Measurements from ENCODE around the gene PHKA2. TPM values are rescaled to one million over a fixed set of nuclear protein-coding genes. Genes with fewer than 3 reads are reported as not detected.

Gene PHKA2
- total RNA-seq, 1 donor from 2014 or later, result 16.6 TPM

DNA sequence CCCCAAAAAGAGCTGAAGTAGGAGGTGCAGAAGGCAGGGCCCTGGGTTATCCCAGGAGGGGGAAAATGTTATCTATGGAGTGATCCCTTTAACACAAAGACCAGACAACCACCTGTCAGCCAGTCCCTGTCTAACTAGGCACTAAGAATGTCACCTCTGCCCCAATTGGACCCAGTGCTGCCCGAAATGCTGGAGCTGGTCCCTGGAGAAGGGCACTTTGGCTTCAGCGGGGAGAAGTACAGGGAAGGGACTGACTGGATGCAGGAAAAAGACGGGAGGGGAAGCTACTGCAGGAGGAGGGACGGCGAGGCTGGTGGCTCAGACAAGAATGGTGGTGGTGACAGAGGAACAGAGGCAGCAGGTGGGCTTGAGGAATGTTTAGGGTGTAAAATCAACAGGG, 17.3 kb downstream of the PHKA2 start:
- no peak for FAIRE-seq

DNA sequence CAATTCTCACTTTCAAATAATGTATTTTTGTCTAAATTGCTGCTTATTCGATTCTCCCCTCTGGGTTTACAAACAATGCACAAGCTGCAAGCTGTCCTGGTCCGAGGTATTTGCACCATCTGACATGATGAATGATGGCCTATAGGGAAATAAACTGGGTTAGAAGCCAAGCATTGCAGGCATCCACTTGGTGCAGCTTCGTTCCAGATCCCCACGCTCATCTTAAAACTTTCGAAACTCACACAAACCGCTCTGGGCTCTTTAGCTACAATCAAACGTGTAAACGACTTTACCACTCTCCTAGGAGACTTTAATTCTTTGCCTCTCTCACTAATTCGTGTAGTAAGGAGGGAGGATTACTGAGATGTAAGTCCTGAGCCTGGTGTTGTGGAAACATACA, 19.0 kb downstream of the PHKA2 start:
- Histone ChIP-seq H3K27me3 (ENCODE audit: control insufficient read depth, insufficient read depth, low read length) (no peaks in the 10 kb centered on the region), H3K36me3 (ENCODE audit: control insufficient read depth, insufficient read depth, low read length) (no peaks in the 10 kb centered on the region), H3K4me3 (ENCODE audit: low read depth, low read length) (no peak overlapping the region)
- DNase-seq (ENCODE audit: low read depth) (no peak), FAIRE-seq (peak; percentile 23)
- TF ChIP-seq, protein P1, sequence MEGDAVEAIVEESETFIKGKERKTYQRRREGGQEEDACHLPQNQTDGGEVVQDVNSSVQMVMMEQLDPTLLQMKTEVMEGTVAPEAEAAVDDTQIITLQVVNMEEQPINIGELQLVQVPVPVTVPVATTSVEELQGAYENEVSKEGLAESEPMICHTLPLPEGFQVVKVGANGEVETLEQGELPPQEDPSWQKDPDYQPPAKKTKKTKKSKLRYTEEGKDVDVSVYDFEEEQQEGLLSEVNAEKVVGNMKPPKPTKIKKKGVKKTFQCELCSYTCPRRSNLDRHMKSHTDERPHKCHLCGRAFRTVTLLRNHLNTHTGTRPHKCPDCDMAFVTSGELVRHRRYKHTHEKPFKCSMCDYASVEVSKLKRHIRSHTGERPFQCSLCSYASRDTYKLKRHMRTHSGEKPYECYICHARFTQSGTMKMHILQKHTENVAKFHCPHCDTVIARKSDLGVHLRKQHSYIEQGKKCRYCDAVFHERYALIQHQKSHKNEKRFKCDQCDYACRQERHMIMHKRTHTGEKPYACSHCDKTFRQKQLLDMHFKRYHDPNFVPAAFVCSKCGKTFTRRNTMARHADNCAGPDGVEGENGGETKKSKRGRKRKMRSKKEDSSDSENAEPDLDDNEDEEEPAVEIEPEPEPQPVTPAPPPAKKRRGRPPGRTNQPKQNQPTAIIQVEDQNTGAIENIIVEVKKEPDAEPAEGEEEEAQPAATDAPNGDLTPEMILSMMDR (IDR thresholded peaks at IDR 0.05; ENCODE audit: insufficient read depth, low read length, severe bottlenecking), result no peak

More for the DNA sequence above, 17.3 kb downstream of the PHKA2 start:
- DNase-seq (ENCODE audit: low read depth), result no peak
- Histone ChIP-seq H3K4me3 (ENCODE audit: low read depth, low read length) (no peak overlapping the region), H3K36me3 (ENCODE audit: control insufficient read depth, insufficient read depth, low read length) (no peaks in the 10 kb centered on the region), H3K27me3 (ENCODE audit: control insufficient read depth, insufficient read depth, low read length) (no peaks in the 10 kb centered on the region)
- TF ChIP-seq, protein P1 (IDR thresholded peaks at IDR 0.05; ENCODE audit: insufficient read depth, low read length, severe bottlenecking), result no peak

DNA sequence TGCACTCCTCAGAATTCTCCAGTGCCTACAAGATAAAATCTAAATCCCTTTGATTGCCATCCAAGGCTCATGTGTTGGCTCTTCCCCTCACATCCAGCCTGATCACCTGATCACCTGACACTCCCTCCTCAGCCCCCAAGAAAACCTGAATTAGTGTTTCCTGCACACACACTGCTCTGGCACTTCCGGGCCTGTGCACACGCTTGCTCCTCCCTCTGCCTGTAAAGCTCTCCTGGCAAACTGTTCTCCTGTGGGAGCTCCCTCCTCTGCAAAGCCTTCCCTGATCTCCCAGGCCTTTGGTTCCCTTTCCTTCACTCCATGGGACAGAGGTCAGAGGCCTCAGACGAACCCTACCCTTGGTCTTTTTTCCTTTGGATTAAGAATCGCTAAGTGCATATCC, 19.9 kb downstream of the PHKA2 start:
- TF ChIP-seq, protein P1 (IDR thresholded peaks at IDR 0.05; ENCODE audit: insufficient read depth, low read length, severe bottlenecking), result no peak
- Histone ChIP-seq H3K4me3 (ENCODE audit: low read depth, low read length) (no peak overlapping the region), H3K27me3 (ENCODE audit: control insufficient read depth, insufficient read depth, low read length) (no peaks in the 10 kb centered on the region), H3K36me3 (ENCODE audit: control insufficient read depth, insufficient read depth, low read length) (no peaks in the 10 kb centered on the region)
- peak; percentile 22 for DNase-seq (ENCODE audit: low read depth)
- no peak for FAIRE-seq

DNA sequence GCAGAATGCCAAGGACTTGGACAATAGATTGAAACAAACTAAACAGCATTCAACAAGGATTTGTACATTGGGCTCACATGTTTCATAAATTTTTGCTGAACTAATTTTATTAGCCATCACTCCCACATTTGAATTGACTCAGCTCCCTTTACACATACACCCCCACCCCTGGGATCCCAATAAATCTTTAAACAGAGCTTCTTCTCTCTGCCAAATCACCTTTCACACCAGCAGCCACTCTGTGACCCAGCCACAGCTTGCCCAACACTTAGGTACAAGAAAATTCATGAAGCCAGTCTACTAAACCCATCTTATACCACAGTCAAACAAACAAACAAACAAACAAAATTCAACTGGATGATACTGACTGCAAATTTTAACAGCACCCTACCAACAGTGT, 21.6 kb downstream of the PHKA2 start:
- FAIRE-seq, result no peak
- H3K27me3 ChIP-seq (ENCODE audit: control insufficient read depth, insufficient read depth, low read length), result no peaks in the 10 kb centered on the region
- H3K4me3 ChIP-seq (ENCODE audit: low read depth, low read length), result no peak overlapping the region
- TF ChIP-seq, protein P1 (IDR thresholded peaks at IDR 0.05; ENCODE audit: insufficient read depth, low read length, severe bottlenecking), result no peak
- DNase-seq (ENCODE audit: low read depth), result no peak
- H3K36me3 ChIP-seq (ENCODE audit: control insufficient read depth, insufficient read depth, low read length), result no peaks in the 10 kb centered on the region

DNA sequence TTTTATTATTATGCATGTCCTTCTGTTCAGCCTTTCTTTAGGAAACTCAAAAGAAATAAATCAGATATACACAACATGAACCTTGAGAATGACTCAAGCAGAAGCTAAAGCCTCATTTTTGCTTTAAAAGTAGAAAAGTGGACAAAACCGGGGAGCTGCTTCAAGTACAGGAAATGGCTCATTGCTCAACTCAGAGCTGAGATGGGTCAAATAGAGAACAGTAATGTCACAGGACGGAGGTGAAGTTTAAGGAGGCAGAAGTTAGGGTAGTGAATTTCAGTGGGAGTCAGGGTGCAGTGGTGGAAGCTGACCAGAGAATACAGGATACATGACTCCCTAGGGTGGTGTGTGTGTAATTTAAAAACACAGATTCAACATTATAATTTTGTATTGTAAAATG, 22.2 kb downstream of the PHKA2 start:
- DNase-seq (ENCODE audit: low read depth), result peak; percentile 9
- FAIRE-seq, result no peak
- Histone ChIP-seq H3K36me3 (ENCODE audit: control insufficient read depth, insufficient read depth, low read length) (no peaks in the 10 kb centered on the region), H3K27me3 (ENCODE audit: control insufficient read depth, insufficient read depth, low read length) (no peaks in the 10 kb centered on the region), H3K4me3 (ENCODE audit: low read depth, low read length) (no peak overlapping the region)
- TF ChIP-seq, protein P1 (IDR thresholded peaks at IDR 0.05; ENCODE audit: insufficient read depth, low read length, severe bottlenecking), result no peak

DNA sequence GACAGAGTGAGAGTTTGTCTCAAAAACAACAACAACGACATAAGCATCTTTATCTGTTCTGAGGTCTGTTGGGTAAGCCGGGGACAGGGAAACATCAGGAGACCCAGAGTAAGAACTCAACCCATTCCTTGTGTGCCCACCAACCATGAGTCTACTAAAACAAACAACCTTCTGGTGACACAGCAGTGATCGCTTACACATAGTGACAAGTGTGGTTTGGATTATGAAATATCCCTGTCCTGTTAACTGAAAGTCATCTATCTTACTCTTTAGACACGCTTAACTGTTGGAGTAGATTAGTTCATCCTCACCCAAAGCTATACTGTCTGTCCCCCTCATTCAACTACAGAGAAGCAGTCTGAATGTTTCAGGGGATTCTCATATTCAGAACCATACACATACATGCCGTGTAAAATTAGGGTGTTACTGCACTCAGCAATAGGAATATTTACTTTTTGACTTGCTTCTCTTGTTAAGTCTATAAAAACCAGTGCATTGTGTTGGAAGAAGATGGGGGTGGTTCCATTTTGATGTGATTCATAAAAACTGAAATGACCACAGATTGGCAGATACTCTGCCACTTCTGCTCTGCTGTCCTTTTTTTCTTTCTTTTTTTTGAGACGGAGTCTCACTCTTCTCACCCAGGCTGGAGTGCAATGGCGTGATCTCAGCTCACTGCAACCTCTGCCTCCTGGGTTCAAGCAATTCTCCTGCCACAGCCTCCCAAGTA, 27.4 kb downstream of the PHKA2 start:
- Histone ChIP-seq H3K4me3 (ENCODE audit: low read depth, low read length) (no peak overlapping the region), H3K27me3 (ENCODE audit: control insufficient read depth, insufficient read depth, low read length) (no peaks in the 10 kb centered on the region), H3K36me3 (ENCODE audit: control insufficient read depth, insufficient read depth, low read length) (no peaks in the 10 kb centered on the region)
- FAIRE-seq (no peak), DNase-seq (ENCODE audit: low read depth) (no peak)
- TF ChIP-seq, protein P1 (IDR thresholded peaks at IDR 0.05; ENCODE audit: insufficient read depth, low read length, severe bottlenecking), result no peak

Measured in bronchial epithelial cell (primary cell).